Ecto neural progenitor cell (in vitro differentiated cells): ENCODE data around the gene EPB41L4B.
A peak's percentile ranks its signal among the peaks of the same experiment; 100 is the strongest.
"Not testable (repeated sequence)": the region's sequence is repeated elsewhere in the genome, so short reads cannot be mapped to it uniquely, and the experiment has no call there.

Experiments
- DNase-seq: peaks from one replicate; pipeline ENCODE4 v3.0.0-alpha.2; 2018; ENCODE audit warnings: low spot score

Gene EPB41L4B

DNA sequence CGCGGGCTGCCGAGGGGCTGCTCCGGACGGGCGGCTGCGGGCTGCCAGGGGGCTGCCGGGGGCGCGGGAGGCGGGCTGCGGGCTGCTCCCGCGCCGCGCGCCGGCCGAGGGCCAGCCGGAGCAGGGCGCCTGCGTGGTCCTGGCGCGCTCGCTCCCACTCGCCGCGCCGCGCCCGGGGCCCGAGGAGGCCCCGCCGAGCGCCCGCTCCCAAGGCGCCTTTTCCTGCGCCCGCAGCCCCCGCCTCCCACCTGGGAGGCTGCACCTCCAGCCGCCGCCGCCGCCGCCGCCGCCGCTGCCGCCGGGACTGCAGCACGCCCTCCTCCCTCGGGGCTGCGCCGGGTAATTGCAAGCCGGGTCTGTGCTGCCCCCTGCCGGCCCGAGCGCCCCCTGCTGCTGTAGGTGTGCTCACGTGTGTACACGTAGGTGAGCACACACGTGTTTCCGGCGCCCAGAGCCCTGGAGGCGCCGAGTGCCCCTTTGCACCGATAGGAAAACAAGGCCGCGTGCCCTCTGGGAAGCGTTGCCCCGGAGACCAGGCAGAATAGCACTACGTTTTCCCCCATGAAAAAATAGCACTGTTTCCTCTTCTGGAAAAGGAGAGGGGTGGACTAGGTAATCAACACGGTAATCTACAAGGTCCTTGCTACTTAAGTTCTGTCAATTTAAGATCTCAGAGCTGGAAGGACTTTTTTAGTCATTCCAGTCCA, at the start of gene EPB41L4B:
Gene EPB41L4B, minus strand, starts transcription at position 318 of the 707 bp plus-strand sequence. CDS start 613 bp downstream, outside the sequence.
- peak; percentile 94 for DNase-seq

DNA sequence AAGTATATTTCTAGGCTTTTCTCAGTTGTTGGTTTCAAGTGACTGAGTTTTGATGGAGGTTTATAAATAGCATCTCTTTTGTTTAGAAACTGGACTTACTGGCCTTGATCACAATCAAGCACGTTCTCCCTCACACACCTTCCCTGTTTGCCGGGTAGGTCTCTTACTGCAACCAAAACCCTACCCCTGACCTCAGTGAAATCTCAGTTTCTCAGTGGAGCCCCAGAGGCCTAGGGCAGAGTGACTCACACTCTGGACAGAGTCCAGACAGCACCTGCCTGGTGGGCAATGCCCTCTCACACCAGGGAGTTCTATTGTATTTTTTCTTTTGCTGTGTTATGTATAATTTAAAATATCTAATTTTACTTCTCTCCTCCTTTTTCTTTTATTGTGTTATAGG, 48.4 kb upstream of the EPB41L4B start:
- DNase-seq: no peak

DNA sequence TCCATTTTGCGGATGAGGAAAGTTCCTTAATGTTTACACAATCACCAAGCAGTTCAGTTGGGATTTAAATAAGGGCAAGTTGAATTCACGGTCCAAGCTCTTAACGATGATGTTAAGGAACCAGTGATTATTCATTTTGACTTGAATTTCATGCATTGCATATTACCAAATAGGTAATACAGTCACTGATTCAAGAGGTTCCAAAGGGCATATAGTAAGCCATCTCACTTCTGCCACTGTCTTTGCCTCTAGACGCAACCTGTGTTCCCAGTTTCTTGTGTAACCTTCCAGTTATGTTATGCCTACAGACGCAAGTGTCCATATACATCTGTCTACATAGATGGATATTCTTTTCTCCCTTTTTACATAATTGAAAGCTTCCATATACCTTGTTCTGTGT, 39.9 kb upstream of the EPB41L4B start:
- DNase-seq: no peak

DNA sequence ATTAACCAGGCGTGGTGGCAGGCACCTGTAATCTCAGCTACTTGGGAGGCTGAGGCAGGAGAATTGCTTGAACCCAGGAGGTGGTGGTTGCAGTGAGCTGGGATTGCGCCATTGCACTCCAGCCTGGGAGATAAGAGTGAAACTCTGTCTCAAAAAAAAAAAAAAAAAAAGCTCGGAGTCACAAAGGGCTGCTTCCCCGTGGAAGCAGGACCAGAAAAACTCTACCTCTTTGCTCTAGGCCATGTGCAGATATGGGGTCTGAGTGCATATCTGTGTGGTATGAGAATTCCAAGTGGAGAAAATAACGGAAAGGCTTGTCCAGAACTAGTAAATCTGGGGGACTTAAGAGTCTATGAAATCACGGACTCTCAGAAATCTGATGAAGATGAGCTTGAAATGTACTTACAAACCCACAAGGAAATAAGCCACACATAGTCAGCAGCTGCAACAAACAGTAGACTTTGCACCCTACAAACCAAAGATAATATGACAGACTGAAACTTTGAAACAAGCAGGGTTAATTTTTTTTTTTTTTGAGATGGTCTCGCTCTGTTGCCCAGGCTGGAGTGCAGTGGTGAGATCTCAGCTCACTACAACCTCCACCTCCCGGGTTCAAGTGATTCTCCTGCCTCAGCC, 38.2 kb upstream of the EPB41L4B start:
- DNase-seq: not testable (repeated sequence)

DNA sequence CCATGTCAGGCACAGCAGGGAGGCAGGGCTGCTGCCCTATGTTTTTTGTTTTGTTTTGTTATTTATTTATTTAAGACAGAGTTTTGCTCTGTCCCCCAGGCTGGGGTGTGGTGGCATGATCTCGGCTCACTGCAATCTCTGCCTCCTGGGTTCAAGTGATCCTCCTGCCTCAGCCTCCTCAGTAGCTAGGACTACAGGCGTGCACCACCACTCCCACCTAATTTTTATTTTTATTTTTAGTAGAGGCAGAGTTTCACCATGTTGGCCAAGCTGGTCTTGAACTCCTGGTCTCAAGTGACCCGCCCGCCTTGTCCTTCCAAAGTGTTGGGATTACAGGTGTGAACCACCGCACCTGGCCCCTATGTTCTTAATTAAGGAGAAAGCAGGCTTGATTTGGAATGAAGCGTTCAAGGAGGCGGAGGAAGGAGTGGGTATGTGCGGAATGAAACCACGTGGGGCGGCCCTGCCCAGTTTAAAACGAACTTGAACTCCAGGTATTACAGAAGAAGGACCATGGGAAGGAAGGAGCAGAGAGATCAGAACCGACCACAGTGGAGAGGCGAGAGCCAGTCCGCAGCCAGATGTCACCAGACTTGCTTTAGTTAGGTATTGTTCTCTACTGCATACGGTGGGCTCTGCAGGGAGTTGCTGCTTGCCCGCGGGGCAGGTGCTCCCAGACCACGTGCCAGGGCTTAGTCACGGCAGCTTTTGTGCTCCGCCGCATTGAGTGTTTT, 34.9 kb upstream of the EPB41L4B start:
- no peak for DNase-seq

DNA sequence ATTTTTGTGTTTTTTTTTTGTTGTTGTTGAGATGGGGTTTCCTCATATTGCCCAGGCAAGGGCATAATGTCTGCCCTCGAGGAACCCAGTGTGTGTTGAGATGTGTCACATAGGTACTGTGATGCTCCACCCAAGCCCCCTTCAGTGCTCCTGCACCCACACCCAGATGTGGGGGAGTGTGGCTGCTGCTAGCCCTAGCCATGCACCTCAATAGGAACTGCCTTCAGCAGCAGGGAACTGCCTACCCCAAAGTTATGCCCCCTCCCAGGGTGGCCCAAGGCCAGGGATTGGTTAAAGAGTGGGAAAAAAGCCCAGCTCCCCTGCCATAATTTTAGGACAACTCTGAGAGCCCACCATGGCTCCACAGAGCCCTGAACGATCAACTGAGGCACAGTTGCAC, 33.3 kb upstream of the EPB41L4B start:
- DNase-seq: no peak

DNA sequence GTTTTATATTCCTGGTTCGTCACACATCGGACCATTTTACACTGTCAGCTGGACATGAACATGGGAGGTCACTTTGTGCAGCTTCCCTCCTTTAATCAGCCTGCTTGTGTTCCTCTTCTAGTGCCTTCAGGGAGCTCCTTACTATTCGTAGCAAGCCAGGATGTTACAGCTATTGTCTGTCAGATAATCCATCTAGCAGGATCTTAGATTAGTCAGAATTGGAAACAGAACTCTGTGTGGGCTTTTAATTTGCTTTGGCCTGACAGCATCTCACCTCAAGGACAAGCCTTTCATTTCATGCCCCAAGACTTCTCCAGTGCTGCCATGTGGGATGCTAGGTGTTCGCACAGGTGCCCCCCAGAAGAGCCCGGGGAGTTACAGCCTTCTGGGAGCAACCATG, 30.2 kb upstream of the EPB41L4B start:
- no peak for DNase-seq

DNA sequence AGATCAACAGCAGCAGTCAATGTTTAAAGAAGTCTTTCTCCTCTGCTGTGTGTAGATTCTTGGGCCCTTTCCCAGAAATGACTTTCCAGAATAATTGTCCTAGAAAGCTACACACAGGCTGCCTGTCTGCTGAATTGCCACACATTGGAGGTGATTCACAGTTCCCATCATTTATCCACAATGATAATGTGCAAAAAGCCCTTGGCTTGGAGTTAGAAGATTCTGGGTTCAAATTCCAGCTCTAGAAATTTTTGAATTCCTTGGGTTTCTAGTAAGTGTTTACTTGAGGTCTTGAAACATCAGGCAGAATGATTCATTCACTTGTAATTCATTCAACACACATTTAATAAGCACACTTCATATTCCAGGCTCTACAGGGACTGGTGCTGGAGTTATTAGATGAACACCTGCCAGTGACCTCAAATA, 28.6 kb upstream of the EPB41L4B start:
- DNase-seq: no peak

DNA sequence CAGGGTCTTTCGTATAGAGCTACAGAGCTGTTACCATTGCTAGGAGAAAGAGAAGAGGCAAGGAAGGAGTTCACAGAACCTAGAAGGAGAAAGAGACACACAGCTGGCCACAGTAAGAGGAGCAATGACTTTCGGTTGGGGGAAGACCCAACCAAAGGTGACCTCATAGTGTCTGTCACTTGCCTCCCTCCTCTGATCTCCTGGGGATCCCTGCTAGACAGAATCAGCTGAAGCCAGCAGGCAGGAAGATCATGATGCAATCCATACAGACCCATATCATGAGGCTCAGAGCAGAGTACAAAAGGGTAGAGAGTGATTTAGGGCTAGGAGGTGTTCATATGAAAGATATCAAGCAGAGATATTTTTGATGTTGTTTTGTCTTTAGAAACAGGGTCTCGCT, 26.0 kb upstream of the EPB41L4B start:
- DNase-seq: no peak

DNA sequence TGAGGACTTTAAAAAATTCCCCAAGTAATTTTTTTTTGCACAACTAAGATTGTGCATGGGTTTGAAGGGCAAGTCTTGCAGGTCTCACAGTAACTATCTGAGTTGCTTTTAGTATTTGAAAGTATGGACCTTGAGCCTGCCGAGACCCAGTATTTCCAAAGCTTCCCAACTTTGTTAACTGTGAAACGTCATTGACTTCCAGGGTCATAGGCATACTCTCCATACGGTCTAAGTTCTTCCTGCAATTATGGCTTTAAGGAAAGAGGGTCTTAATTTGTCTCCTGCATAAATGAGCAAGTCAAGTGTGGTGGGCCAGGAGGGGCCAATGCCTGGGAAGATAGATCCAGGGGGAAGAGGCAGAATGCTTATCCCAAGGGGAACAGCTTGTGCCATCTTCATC, 24.0 kb upstream of the EPB41L4B start:
- DNase-seq: no peak

DNA sequence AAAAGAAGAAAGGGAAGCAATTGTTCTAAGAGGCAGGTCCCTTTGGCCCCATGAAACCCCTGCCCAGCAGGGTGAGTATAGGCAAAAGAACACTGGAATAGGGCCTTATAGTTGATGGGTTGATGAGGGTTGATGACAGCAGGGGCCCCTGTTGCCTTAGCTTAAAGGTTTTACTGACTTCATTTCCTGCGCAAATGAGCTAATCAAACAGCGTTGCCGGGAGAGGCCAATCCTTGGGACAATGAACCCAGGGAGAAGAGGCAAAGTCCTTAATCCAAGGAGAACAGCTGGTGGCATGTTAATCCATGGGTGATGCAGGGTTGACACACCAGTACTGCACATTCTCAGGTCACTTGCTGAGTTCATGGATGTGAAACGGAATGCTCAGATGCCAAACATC, 22.0 kb upstream of the EPB41L4B start:
- no peak for DNase-seq

DNA sequence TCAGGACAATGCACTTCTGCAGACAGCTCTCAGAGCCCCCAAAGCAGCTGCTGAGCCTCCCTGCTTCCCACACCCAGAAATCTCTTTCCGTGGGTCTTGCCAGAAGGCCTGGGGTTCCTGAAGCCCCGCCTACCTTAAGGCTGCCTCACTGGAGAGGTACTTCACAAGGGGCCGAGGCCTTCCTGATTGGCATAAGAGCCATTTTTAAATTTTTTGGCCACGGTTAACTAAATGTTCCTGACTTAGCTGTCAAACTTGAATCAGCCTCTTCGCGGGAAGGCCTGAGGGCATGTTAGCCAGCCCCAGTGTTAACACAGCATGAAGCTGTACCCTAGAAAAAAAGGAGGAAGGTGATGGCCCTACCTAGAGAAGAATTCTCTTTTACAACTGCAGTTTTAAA, 20.7 kb upstream of the EPB41L4B start:
- DNase-seq: no peak

DNA sequence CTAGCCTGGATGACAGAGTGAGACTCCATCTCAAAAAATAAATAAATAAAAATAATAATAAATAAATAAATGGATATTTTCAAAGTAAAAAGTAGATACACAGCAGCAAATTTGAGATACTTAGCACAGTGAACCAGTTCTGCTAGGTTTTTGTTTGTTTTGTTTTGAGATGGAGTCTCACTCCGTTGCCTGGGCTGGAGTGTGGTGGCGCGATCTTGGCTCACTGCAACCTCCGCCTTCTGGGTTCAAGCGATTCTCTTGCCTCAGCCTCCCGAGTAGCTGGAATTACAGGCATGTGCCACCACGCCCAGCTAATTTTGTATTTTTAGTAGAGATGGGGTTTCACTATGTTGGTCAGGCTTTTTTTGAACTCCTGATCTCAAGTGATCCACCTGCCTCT, 20.1 kb upstream of the EPB41L4B start:
- DNase-seq: not testable (repeated sequence)

DNA sequence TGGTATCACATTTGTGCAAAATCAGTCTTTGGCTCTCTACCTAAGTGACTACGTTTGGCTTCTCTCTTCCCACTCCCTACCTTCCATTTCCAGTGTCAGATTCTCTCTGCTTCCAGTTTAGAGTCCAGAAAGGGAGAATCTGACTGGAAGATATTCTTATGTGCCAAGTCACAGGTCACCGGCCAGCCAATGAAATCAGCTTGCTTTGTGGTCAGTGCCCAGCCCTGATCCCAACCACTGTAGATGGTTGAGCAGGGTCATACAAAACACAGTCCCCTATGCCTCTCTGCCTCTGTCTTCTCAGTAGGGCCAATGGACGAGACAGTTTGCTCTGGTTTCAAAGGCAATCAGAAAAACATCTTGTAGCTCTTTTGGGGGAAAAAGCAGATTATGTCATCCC, 15.6 kb upstream of the EPB41L4B start:
- no peak for DNase-seq

DNA sequence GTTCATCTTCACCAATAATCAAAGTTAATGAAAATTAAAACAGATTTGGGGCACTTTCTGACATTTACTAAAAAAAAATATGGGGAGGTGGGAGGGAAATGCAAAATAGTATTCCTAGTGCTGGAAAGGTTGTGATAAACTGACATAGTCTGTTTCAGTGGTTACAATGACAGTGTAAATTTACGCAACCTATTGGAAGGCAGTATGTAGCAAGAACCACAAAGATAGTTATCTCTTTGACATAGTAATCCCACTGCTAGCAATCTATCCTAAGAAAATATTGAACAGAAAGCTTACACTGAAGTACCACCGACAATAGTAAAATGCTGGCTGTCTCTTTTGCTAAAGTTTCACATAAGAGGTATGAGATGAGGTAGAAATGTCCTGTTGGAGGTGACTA, 15.1 kb upstream of the EPB41L4B start:
- no peak for DNase-seq

DNA sequence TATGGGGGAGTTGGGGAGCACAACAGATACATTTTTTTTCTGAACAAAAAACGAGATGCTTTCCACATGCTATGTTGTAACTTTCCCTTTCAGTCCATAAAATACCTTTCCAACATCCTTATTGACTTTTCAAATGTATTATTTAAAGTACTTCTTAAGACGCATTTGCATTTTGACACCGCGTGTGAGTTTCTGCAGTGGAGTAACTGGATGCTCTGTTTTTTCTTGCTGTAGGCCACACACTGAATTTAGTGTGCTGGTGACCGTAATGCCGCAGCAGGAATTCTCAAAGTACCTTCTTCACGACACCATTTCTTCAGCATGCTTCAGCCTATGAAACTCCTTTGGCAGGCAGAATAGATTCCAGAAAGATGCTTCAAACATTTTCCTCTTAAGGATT, 14.3 kb upstream of the EPB41L4B start:
- DNase-seq: no peak

DNA sequence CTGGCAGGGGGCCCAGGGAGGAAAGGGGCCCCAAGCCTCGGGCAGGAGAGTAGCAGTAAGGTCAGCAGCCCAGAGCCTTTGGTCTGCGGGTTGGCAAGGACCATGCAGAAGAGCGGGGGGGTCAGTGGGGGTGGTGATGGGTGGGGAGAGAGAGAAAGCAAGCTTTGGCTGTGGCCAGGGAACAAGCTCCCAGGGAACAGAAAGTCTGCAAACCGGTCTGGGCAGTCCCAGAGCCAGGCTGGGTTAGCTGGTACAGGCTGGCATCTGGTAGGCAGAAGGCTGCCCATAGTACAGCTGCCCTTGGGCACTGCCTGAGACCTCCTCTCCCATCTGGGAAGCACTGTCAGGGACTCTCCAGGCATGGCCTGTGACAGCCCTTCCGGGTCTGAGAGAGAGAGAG, 10.5 kb upstream of the EPB41L4B start:
- no peak for DNase-seq

DNA sequence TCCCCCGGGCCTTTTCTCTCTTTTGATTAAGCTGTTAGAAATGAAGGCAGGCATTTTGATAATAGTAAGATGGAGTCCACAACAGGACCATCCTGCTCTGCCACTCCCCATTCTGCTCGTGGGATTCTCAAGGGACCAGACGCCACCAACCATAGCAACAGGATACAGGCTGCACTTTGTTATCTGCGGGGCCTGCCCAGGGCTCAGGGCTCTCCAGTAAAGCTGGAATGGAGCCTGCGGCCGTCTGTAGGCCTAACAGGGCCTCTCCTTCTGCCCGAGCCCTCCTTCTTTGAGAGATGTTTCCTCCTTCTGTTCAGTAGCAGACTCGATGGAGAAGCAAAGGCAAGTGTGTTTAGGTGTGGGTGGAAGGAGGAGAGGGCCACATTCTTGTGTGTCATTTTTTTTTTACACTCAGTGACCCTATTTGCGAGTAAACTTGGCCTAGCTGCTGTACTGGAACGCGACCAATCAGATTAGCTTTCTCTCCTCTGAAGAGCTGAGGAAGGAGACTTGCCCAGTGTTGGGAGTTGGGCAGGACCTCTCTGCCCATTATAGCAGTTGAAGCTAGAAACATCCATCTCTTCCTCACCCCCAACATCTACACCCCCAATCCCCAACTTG, 8.9 kb upstream of the EPB41L4B start:
- DNase-seq: no peak

DNA sequence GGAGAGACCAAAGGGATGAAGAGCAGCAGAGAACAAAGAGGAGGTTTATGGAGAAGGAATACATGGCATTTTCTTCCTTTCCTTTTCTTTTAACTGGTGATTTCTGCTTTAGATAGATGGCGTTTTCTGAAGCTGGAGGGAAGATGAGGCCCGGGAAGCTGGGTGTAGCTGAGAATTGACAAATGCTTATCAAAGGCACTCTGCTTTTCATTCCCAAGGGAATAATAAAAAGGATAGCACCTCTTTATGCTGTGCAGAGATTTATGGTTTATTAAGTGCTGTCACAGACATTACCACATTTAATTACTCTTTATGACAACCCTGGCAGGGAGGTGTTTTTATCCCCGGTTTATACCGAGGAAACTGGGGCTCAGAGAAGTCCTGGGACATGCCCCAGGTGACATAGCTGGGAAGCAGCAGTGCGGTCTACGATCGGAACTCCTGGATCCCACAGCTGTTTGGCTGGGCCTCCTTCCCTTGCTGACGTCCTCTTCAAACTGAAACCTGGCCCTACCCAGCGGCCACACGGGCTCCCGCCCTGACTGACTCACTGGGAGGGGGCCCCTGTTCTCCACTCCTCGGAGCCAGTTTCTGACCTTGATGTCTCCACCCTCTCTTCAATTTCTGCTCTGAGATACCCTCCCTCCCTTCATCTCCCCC, 8.2 kb upstream of the EPB41L4B start:
- no peak for DNase-seq

DNA sequence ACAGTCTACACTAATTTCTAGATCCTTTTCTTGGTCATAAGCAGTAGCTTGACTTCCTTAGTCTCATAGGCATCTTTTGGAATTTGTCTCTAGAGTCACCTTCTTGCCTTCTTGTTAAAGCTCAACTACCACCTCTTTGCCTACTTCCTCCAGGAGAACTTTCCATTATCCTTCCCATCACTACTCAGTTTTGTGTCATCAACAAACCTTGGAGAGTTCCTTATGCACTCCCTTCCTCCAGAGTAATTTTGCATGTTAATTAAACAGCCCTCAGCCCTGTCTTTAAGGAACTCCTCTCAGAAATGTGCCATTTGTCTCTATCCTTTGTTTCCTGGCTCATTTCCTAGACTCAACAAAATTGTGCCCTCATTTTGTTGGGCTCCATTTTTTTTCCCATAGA, 4.2 kb upstream of the EPB41L4B start:
- DNase-seq: no peak

DNA sequence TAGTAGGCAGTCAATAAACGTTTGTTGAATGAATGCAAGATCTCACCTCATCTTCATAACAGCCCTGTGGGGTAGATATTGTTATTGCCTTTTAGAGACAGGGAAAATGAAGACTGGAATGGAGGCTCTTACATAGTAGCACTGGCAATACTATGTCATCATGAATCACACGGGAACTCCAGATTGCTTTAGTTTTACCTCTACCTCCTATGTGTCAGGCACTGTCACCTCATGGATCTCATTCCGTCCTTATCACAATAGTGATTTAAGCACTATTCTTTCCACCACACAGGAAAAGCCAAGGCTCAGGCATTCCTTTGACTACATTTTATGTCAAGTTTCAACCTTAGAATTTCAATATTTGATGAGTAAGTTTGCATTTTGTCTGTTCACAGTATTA, 2.9 kb upstream of the EPB41L4B start:
- no peak for DNase-seq

DNA sequence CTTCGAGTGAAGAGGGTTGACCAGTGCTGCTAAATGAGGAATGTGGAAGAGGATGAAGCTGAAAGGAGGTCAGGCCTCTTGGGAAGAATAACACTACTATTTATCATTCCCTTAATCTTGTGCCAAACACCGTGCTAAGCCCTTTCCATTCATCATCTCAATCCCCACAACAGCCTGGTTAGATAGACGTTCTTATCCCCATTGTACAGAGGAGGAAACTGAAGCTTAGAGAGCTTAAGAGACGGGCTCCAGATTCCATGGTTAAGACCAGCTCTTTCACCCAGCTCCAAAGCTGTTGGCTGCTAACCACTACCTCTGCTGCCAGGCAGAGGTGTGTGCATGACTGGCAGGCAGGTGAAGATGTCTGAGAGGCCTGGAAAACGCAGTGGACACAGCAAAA, 868 bp upstream of the EPB41L4B start:
- no peak for DNase-seq
